Thyroid gland (tissue), 4 donors: ENCODE results near the gene HS6ST1. TPM values are rescaled to one million over a fixed set of nuclear protein-coding genes. Genes with fewer than 3 reads are reported as not detected.

ENCODE experiments used
- DNase-seq, 2 donors: peaks; one replicate each; pipeline ENCODE4 v3.0.0-alpha.2; 2019
- H3K27ac ChIP-seq, 3 donors: fragments of 200-600 bp; sonication (generic); 1 replicate in 2 of 3; 2 replicates in 1 of 3; pipeline ENCODE4 v1.5.1; 2016 to 2019; ENCODE audit warnings: mild to moderate bottlenecking in 1 of 3, moderate library complexity in 1 of 3
- H3K27me3 ChIP-seq: fragments of 200-600 bp; sonication (generic); one replicate; pipeline ENCODE4 v1.5.1; 2019
- H3K36me3 ChIP-seq, 2 donors: fragments of 200-600 bp; sonication (generic); one replicate each; pipeline ENCODE4 v1.5.1; 2016 to 2019
- H3K4me1 ChIP-seq, 2 donors: fragments of 200-600 bp; sonication (generic); one replicate each; pipeline ENCODE4 v1.5.1; 2017 to 2019
- H3K4me3 ChIP-seq, 3 donors: fragments of 200-600 bp; sonication (generic); replicated peaks in 1 of 3; 1 replicate in 2 of 3; 2 replicates in 1 of 3; pipeline ENCODE4 v1.5.1; 2016; ENCODE audit warnings: mild to moderate bottlenecking in 1 of 3
- H3K9me3 ChIP-seq: fragments of 200-600 bp; sonication (generic); one replicate; pipeline ENCODE4 v1.5.1; 2017
- POLR2A ChIP-seq, 2 donors: fragments of 450-650 bp; IDR thresholded peaks; one replicate each; pipeline ENCODE4 v1.6.1; 2017; ENCODE audit warnings: antibody characterized with exemption in 2 of 2, mild to moderate bottlenecking in 2 of 2, moderate library complexity in 1 of 2
- WGBS, 2 donors: methylation state at CpG; one replicate each; pipeline ENCODE4 v1.1.5; 2017; 5-methylcytosine and 5-hydroxymethylcytosine counted together
- intact Hi-C: fragments of 100-400 bp; cut with DNase I; formaldehyde crosslinking; loops from one replicate; pipeline ENCODE4 v1.15.1; 2023
- total RNA-seq, 4 donors: library from RNA; depleted of rRNA; stranded (reverse); fragments of >200 nt; gene quantifications; one replicate each; pipeline ENCODE4 v1.2.3, GENCODE V29; 2016
- TF ChIP-seq, protein P1 (sequence below), 6 experiments: fragments of 200-600 bp in 3 of 6; fragments of 450-650 bp in 3 of 6; sonication (generic) in 3 of 6; IDR thresholded peaks; one replicate each; pipeline ENCODE4 v1.5.1; 2016 to 2019; ENCODE audit warnings: antibody characterized with exemption in 6 of 6, mild to moderate bottlenecking in 2 of 6, inconsistent platforms in 1 of 6, moderate library complexity in 1 of 6

Gene HS6ST1
- total RNA-seq, 4 donors from 2014 or later, result 27.1 to 35.6 (median 32.5) TPM

DNA sequence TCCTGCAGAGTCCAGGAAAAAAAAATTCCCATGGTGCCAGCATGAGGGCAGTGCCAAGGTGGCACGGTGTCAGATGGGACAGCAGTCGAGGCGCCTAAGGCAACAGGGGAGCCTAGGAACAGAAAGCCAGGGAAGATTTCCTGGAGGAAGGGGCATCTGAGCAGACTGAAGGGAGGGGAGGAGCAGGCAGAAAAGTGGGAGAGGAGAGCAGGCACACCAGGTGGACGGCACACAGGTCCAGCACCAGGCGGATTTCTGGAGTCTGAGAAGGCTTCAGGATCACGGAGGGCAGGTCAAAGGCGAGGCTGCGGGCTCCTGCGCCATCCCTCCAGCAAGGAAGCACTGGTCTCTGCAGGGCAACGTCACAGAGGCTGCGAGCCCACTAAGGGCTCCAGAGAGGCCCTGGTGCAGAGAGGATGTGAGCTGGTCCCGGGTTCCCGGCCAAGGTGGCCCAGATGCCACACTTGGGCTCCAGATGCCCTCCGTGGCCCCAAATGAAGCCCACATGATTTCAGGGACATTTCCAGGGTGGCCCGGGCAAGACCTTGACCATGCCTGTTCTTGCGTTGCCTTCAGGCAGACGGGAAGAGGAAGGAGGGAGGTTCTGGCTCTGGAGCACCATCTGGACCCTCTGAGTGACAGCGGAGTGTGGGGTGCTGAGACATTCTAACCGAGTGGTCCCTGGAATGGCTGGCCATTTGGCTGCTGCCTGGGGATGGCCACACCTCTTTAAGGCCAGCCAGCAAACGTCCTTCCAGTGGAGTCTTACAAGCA, 4.1 kb downstream of the HS6ST1 start:
- Histone ChIP-seq H3K27me3 (no peaks in the 10 kb centered on the region), H3K36me3 (no peaks in the 10 kb centered on the region), H3K4me3 (no peak overlapping the region), H3K9me3 (no peaks in the 10 kb centered on the region), H3K27ac (no peak overlapping the region), H3K4me1 (peaks cover 28 to 61% of the 10 kb centered on the region in 2 donors)
- TF ChIP-seq, protein P1, sequence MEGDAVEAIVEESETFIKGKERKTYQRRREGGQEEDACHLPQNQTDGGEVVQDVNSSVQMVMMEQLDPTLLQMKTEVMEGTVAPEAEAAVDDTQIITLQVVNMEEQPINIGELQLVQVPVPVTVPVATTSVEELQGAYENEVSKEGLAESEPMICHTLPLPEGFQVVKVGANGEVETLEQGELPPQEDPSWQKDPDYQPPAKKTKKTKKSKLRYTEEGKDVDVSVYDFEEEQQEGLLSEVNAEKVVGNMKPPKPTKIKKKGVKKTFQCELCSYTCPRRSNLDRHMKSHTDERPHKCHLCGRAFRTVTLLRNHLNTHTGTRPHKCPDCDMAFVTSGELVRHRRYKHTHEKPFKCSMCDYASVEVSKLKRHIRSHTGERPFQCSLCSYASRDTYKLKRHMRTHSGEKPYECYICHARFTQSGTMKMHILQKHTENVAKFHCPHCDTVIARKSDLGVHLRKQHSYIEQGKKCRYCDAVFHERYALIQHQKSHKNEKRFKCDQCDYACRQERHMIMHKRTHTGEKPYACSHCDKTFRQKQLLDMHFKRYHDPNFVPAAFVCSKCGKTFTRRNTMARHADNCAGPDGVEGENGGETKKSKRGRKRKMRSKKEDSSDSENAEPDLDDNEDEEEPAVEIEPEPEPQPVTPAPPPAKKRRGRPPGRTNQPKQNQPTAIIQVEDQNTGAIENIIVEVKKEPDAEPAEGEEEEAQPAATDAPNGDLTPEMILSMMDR (IDR thresholded peaks at IDR 0.05), result no peak
- no peak for TF ChIP-seq POLR2A (IDR thresholded peaks at IDR 0.05)
- intact Hi-C loops, result loop anchor here (10.0 kb wide), 1 partner anchor 420 kb away; no protein-coding TSS in a partner anchor
- 87 to 91% methylated on average over 16 to 19 of the region's 20 CpGs for WGBS, 2 donors
- DNase-seq, result peak in 1 of 2 donors; percentile 1

DNA sequence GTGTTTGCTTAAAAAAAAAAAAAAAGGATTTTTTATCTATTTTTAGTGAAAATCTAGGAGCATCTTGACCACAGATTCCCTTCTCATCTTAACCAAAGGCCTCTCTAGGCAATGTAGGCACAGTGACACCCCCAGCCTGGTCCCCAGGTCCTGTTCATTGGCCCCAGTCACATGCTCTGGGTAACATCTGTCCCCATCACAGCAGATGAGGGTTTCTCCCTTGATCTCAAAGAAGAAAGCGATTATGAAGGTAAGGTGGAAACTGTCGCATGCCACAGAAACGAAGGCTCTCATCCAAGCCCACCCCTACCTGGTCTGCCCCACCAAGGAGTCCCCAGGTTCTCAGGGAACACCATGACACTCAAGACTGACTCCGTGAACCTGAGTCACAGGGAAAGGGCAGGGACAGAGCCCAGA, 4.7 kb downstream of the HS6ST1 start:
- peaks cover 28 to 67% of the 10 kb centered on the region in 2 donors for H3K4me1 ChIP-seq
- intact Hi-C loops, result loop anchor here (10.0 kb wide), 1 partner anchor 421 kb away; no protein-coding TSS in a partner anchor
- H3K4me3 ChIP-seq, result no peak overlapping the region
- H3K9me3 ChIP-seq, result no peaks in the 10 kb centered on the region
- H3K27me3 ChIP-seq, result no peaks in the 10 kb centered on the region
- TF ChIP-seq, protein P1 (IDR thresholded peaks at IDR 0.05), result no peak
- TF ChIP-seq POLR2A (IDR thresholded peaks at IDR 0.05), result no peak
- no peak for DNase-seq
- H3K27ac ChIP-seq, result no peak overlapping the region
- WGBS, 2 donors, result 89 to 90% methylated on average over 4 of the region's 4 CpGs
- H3K36me3 ChIP-seq, result no peaks in the 10 kb centered on the region

DNA sequence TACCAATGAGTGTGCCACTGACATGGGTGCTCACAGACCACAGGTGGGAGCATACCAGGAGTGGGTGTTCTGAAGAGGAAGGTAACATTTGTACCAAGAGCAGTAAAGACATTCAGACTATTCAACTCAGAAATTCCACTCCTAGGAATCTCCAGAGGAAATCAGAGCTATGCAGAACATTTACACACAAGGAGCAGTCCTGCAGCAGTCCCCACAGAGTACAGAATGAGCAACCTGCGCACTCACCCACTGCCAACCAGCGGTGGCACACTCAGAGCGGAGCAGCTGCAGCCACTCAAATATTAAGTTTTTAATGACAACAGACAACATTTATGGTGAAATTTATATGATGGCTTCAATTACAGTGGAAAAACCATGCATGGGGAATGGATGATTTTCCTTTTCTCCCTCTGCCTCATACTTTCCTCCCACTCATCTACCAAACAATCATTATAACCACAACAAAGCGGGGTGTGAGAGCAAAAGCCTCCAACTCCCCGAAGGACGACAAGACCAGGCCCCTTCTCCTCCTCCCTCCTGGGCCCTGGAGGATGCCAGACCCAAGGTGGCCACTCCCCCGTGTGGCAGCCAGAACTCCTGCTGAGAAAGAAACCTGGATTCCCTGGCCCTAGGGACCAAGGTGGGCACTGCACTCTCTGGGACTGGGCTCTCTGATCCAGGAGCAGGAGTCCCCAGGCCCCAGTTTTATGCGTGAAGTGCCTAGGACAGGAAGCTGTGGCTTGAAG, 5.4 kb downstream of the HS6ST1 start:
- H3K36me3 ChIP-seq, result no peaks in the 10 kb centered on the region
- peak in 1 of 2 donors; percentile 20 for DNase-seq
- H3K4me3 ChIP-seq, result no peak overlapping the region
- WGBS, 2 donors, result 54 to 68% methylated on average over 8 of the region's 8 CpGs
- no peaks in the 10 kb centered on the region for H3K9me3 ChIP-seq
- no peak for TF ChIP-seq POLR2A (IDR thresholded peaks at IDR 0.05)
- TF ChIP-seq, protein P1 (IDR thresholded peaks at IDR 0.05), result peak in 3 of 6 experiments; percentile 25 to 37 (median 32)
- H3K27me3 ChIP-seq, result no peaks in the 10 kb centered on the region
- H3K4me1 ChIP-seq, result peaks cover 28 to 73% of the 10 kb centered on the region in 2 donors
- H3K27ac ChIP-seq, result no peak overlapping the region
- intact Hi-C loops, result loop anchor here (10.0 kb wide), 1 partner anchor 422 kb away; no protein-coding TSS in a partner anchor

DNA sequence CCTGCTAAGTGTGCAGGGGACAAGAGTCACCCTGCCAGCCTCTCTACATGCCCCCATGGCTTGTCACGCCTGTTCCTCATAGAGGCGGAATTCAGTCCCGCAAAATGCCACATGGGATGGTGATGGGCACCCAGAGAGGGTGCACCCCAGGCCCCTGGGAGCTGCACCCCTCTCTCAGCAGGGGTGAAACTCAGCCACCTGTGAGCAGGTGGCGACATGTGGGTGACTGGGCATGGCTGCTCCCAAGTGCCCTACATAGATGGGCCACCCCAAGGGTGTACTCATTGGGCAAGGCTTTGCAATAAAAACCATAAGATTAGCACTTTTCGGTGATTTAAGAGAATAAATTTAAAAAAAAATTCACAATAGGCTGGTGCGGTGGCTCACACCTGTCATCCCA, 6.3 kb downstream of the HS6ST1 start:
- H3K4me3 ChIP-seq, result no peak overlapping the region
- no peak for DNase-seq
- intact Hi-C loops, result loop anchor here (10.0 kb wide), 1 partner anchor 422 kb away; no protein-coding TSS in a partner anchor
- H3K4me1 ChIP-seq, result peaks cover 28 to 81% of the 10 kb centered on the region in 2 donors
- TF ChIP-seq, protein P1 (IDR thresholded peaks at IDR 0.05), result no peak
- TF ChIP-seq POLR2A (IDR thresholded peaks at IDR 0.05), result no peak
- no peaks in the 10 kb centered on the region for H3K9me3 ChIP-seq
- no peak overlapping the region for H3K27ac ChIP-seq
- WGBS, 2 donors, result 97 to 98% methylated on average over 6 of the region's 6 CpGs
- H3K27me3 ChIP-seq, result no peaks in the 10 kb centered on the region
- no peaks in the 10 kb centered on the region for H3K36me3 ChIP-seq
